Occipital lobe (tissue), 2 donors: ENCODE data around the gene SLC22A25. TPM values are rescaled to one million over a fixed set of nuclear protein-coding genes. Genes with fewer than 3 reads are reported as not detected.
"Not testable (repeated sequence)": the region's sequence is repeated elsewhere in the genome, so short reads cannot be mapped to it uniquely, and the experiment has no call there.

Experiments
- DNase-seq: peaks from one replicate; lab custom pipeline; 2025; lab: John Stamatoyannopoulos, UW
- total RNA-seq: library from RNA; depleted of rRNA; stranded (reverse); fragments of >200 nt; gene quantifications from one replicate; pipeline ENCODE4 v1.2.3, GENCODE V29; 2014

SLC22A25 gene
- under 0.01 TPM for total RNA-seq

GRCh38 chr11:63243533-63243932, at the start of gene SLC22A25:
Gene SLC22A25 (minus strand): TSS chr11:63243599. CDS start chr11:63229652, 13,947 bp downstream.
- DNase-seq = no peak

- no peak for DNase-seq
These were observed 46.9 kb upstream of the SLC22A25 start for GRCh38 chr11:63290285-63290684.

GRCh38 chr11:63289658-63290057, 46.3 kb upstream of the SLC22A25 start:
- DNase-seq = no peak

- DNase-seq = no peak
These were observed 39.2 kb upstream of the SLC22A25 start for GRCh38 chr11:63282579-63282978.

DNA sequence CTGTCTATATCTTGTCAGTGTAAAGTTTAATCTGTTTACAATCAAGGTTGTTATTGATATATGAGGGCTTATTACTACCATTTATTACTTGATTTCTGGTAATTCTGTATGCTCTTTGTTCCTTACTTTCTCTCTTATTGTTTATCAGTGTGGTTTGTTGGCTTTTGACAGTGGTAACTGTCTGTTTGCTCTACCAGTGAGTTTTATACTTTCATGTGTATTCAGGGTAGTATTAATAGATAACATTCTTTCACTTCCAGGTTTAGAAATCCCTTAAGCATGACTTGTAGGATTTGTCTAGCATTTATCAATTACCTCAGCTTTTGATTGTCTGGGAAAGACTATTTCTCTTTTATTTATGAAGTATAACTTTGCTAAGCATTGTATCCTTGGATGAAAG, 37.5 kb upstream of the SLC22A25 start:
- no peak for DNase-seq

- no peak for DNase-seq
These were observed 34.0 kb upstream of the SLC22A25 start for GRCh38 chr11:63277345-63277943.

DNA sequence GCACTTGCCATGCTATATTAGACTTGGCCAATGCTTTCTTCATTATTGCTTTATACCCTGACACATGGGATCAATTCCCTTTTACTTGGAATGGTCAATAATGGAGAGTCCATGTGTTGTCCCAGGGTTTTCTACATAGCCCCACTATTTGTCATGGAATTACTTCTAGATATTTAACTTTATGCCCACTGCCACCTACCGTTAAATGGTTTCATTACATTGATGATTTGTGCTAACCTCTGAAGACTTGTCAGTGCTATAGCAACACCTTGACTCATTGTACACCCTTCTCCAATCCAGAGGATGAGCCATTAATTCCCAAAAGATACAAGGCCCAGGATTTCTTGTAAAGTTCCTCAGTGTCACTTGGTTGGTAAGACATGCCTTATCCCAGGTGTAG, 31.4 kb upstream of the SLC22A25 start:
- DNase-seq = no peak

DNA sequence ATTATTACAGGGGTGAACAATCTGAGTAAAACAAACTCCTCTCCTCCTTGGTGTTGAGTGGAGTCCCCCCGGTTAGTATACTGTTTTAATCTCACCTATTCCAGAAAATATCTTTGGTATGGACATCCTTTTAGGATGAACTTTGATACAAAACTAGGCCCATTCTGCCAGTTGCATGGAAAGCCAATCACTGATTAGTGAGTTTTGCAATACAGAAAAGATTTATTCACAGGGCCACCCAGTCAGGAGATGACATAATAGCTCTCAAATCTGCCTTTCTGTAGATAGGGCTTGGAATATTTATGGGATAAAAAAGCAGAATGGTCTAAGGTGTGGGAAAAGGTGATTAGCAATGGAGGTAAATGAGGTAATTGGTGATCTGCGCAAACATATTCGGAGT, 30.3 kb upstream of the SLC22A25 start:
- no peak for DNase-seq

- DNase-seq = no peak
These were observed 19.1 kb upstream of the SLC22A25 start for GRCh38 chr11:63262547-63262946.

DNA sequence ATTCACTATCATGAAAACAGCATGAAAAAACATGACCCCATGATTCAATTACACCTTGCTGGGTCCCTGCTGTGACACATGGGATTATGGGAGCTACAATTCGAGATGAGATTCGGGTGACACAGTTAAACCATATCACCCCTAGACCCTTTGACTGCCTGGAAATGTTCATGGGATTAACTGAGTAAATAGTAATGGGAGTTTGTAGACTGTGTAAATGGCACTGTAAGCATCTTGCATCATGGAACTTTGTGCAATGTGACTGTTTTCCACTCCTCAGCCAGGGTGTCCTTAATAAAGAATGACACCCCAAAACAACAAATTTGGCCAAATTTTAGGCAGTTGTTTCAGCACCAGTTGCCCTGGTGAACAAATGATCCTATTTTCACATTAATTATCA, 7.9 kb upstream of the SLC22A25 start:
- no peak for DNase-seq

DNA sequence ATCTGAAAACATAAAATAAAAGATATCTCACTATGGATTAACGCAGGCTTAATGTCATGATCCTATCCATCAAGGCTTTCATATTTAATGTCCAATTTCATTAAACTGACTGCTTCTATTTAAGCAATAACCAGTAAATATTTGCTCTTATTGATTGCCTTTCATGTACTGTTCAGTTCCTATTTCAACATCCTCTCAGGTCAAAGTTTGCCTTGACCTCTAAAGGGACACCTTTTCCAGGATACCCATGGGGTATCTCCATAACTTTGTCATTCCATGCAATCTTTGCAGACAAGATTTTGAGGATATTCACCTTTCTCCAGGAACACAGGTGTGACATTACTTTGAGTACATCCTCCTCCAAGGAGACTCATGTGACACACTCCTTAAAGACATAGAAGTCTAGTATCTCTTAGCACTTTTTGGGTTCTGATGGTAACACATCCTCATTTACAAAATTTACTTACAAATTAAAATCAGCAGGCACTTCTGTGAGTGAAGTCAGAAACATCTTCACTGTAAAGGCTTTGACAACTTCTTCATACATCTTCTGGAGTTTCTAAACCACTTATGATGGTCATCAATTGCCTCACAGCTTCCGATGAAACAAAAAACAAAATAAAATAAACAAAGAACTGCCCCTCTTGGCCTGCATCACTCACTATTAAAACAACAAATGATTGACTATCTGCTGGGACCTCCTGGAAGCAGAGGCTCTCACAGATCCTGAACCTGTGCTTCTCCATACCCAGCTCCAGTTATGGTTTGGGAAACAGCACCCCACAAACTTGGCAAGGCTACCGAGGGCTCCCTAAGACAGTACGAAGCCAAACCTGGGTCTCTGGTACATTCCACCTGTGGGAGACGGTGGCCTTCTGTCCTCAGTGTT, 7.0 kb upstream of the SLC22A25 start:
- DNase-seq = no peak

DNA sequence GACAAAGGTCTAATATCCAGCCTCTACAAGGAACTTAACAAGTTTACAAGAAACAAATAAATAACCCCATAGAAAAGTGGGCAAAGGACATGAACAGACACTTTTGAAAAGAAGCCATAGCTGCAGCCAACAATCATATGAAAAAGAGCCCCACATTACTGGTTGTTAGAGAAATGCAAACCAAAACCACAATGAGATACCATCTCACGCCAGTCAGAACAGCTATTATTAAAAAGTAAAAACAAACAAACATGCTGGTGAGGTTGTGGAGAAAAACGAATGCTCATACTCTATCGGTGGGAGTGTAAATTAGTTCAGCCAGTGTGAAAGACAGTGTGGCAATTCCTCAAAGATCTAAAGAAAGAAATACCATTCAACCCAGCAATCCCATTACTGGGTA, 5.6 kb upstream of the SLC22A25 start:
- DNase-seq = no peak

DNA sequence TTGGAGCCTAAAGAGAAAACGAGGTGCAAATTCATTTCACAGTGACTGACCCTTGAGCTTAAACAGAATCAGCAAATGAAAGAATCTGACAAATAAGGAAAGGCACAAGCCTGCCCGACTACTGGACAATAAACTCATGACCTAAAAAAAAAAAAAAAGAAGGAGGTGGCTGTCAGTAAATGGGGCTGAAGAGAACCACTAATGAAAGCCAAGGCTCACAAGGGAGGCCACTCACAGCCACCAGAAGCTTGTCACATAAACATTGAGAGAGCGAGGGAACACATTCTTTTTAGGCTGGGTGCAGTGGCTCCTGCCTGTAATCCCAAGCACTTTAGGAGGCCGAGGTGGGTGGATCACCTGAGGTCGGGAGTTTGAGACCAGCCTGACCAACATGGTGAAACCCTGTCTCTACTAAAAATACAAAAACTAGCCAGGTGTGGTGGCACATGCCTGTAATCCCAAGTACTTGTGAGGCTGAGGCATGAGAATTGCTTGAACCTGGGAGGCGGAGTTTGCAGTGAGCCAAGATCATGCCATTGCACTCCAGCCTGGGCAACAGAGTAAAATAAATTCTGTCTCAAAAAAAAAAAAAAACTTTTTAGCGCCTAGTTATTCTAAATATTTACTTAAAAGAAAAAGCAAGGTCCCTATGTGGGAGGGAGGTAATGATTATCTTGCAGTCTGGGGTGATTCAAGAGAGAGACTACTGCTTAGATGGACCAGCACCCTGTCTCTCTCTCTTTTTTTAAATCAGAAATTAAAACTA, 4.0 kb upstream of the SLC22A25 start:
- DNase-seq = not testable (repeated sequence)

GRCh38 chr11:63246045-63246444, 2.6 kb upstream of the SLC22A25 start:
- DNase-seq = no peak

DNA sequence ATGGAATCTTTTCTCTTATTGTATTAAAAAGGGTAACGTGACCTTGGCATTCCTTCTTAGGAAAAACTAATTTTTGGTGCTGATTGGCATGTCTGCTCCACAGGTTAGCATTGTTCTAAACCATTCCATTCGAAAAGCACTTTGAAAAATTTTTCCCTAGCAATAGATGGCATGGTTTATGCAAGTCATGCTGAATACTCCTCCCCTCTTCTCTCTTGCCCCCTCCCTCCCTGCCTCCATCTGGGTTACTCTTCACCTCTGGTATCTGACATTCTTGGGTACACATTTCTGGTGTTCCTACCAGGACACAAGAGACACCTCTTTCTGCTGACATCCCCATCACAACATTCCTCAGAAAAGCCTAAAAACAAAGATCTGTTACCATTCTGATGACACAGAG, 1.5 kb upstream of the SLC22A25 start:
- no peak for DNase-seq

GRCh38 chr11:63242089-63242781, 1.2 kb downstream of the SLC22A25 start:
- no peak for DNase-seq

- DNase-seq = no peak
These were observed 2.5 kb downstream of the SLC22A25 start for GRCh38 chr11:63240791-63241379.

GRCh38 chr11:63240098-63240497, 3.3 kb downstream of the SLC22A25 start:
- DNase-seq = no peak

DNA sequence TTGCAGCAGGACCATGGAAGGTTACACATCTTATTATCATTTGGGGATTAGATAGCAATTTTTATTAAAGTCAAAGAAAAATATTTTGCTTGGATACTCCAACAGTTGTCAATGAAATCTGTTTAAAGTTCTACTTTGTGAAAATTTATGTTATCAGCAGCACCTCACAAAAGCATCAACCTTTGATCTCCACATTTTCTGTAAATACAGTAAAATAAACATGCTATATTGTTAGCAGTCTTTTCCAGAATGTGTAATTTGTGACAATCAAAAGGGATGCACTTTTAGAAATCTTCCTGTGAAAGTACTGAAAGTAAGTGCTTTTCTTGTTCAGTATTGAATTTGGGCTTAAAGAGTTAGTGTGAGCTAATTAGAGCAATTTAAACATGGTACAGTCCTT, 4.1 kb downstream of the SLC22A25 start:
- no peak for DNase-seq

- DNase-seq = no peak
These were observed 6.0 kb downstream of the SLC22A25 start for GRCh38 chr11:63237413-63237812.
